ENCODE data around the gene EPN3.

GRCh38 chr17:50534222-50534978 is 1.9 kb downstream of the EPN3 start:
- TF ChIP-seq EZH2 (IDR thresholded peaks at IDR 0.05; ENCODE audit: low read length): no peak
- TF ChIP-seq CTCF (optimal IDR thresholded peaks at IDR 0.05 in 1 of 3, IDR thresholded peaks at IDR 0.05 in 1 of 3, conservative IDR thresholded peaks at IDR 0.05 in 1 of 3; ENCODE audit: extremely low read depth in 1 of 3, insufficient read depth in 2 of 3, low read length in 3 of 3): peak; percentile 60 to 72 (median 63)

All from keratinocyte (primary cell).